HG02763 (cell line): ENCODE measurements around the gene TAPBP.

Experiments
- ATAC-seq: cut with Tn5 transposase; IDR thresholded peaks from one replicate; pipeline ENCODE4 v1.9.1; 2021; ENCODE audit warnings: mild to moderate bottlenecking, moderate library complexity; ENCODE audit not compliant: unreplicated experiment

TAPBP gene

DNA sequence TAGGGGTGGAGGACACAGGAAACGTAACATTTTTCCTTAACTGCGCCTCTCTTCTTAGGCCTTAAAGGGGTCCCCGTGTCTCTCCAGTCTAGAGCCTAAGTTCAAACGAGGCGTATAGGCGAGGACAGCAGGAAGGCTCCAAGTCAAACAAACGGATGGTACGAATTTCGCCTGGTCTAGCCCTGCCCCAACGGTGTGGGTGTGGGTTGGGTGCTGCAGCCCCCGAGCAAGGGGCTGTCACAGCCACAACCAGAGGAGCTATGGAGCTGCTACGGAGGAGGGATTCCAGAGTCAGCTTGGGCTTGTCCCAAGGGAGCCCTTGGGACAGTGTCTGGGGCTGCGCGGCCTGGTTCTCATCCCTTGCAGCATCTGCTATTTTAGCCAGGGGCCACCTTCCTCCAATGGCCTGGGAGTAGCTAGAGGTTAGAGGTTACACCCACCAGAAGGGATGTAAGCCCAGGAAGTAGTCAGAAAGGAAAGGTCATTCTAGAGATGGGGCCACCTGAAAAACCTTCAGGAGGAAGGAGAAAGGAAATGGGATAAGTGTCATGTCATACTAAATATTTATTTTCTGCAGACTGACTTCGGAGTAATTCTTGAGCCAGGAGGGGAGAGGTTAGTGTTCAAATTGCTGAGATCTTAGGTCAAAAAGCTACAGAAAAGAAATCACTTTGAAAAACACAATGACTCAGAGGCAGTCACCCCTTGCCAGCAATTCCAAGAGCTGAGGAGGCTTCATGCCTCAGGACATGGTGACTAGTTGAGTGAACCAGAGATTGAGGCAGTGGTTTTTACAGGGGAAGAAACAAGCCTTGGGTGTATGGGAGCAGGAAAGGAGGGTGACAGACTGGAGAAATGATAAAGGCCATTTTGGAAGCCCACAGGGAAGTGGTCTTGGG is 63.9 kb downstream of the TAPBP start:
- no peak for ATAC-seq
